HG03521 (cell line): ENCODE data around the gene CCL13.

Experiments
- ATAC-seq: cut with Tn5 transposase; IDR thresholded peaks from one replicate; pipeline ENCODE4 v1.9.1; 2021; ENCODE audit warnings: mild to moderate bottlenecking, moderate library complexity; ENCODE audit not compliant: unreplicated experiment

CCL13 gene

GRCh38 chr17:34361478-34362061 is 5.3 kb downstream of the CCL13 start:
- ATAC-seq, result no peak

GRCh38 chr17:34363183-34363661 is 6.9 kb downstream of the CCL13 start, which contains the start of gene CCL1:
TSS of gene CCL1 (minus strand) at chr17:34363233. CDS start at chr17:34363161, 72 bp downstream.
- no peak for ATAC-seq

- no peak for ATAC-seq
These were observed 8.5 kb downstream of the CCL13 start for GRCh38 chr17:34364751-34365150.

DNA sequence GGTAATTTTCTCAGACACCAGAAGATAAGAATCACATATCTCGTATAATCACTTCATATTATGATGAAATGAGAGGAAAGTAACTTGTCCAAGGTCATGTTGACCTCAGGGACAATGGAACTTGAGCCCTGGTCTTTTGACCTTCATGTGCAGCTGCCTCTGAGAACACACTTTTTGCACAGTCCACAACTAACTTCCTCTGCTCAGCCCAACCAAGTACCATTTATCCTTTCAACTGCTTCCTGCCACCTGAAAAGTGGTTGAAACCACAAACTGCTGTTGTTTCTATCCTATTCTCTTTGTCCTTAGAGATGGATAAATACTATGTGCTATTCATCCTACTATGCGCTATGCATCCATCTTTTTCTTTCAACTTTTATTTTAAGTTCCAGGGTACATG is 9.1 kb downstream of the CCL13 start:
- no peak for ATAC-seq

DNA sequence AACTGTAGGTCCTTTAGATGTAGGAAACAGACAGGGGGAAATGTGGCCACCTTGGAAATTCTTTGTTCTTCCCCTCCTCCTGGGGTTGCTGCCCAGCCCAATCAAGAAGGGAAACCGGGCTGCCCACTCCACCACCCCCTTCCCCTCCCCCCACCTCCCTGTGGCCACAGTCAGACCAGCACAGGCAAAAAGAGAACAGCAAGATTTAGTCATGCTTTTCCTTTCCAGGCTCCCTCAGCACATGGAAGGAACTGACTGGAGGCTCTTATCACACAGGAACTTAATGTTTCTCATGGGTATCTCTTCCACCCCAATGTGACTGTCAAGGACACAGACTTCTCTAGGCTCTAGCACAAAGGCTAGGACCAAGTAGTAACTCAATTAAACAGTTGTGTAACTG is 9.7 kb downstream of the CCL13 start:
- no peak for ATAC-seq

- ATAC-seq, result no peak
These were observed 10.3 kb downstream of the CCL13 start for GRCh38 chr17:34366529-34367107.

GRCh38 chr17:34367486-34368195 is 11.4 kb downstream of the CCL13 start:
- ATAC-seq, result no peak

DNA sequence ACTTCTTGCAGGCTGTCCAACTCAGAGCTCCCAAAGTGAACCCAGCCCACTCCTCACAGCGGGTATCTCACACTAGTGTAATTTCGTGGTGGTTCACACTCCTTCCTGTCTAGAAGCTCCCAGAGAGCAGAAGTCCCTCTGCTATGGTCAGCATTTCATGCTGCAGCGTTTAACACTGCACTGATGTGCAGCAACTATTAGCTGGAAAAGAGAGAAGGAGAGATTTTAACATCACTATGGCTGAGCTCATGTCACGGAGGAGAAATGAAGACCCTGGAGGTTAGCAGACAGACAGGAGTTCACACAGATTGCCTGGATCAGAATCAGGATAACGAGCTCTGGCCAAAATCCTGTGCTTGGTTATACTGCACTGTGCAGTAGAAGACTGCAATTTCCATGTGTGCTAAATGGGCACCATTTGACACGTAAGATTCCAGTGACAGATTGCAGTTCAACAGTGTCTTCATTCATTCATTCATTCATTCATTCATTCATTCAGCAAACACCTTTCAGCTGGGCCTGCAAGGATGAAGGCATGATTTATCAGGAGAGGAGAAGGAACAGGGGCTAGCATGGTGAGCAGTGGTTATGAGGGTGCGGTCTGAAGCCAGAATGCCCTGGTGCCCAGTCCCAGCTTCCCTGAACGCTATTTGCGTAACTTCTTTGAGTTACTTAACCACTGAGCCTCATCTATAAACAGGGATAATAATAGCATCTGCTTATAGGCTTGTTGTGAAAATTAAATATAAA is 12.1 kb downstream of the CCL13 start:
- ATAC-seq, result no peak

DNA sequence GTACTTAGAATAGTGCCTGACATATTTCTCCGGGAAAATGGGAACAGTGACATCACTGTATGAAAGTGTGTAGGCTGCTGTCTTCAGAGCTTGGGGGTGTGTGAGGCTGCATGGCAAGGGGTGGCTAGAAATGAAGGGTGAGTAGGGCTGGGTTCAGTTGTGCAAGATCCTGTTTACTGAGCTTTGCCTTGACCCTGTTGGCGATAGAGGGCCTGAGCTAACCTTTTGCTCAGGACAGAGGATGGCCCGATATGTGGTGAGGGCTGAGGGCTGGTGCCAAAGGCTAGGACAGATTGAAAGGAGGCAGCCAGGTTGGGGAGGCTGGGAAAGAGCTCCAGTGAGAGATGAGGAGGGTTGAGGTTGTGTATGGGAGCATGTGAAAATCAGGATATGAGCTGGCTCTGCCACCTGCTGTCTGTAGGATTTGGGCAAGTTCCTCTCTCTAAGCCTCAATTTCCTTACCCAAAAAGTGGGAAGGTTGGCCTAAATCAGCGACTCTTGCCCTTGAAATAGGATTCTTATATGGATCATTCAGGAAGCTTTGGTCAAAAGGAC is 12.7 kb downstream of the CCL13 start:
- ATAC-seq, result no peak

DNA sequence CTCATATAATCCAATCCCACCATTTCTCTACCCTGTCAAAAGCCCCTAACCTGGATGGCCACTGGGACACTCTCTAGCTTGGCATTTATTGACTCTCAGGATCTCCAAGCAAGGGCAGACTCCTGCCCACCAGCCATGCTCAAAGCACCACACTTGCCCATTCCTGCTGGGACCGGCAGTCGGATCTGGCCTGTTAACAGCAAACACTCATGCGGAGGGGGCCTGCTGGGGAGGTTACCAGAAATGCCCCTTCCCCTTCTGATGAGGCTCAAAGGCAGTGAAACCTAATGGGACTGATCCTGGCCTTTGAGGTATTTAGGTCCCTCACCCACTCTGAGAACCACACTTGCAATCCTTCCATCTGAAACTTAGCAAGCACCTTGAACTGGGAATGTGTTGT is 13.3 kb downstream of the CCL13 start:
- no peak for ATAC-seq

- no peak for ATAC-seq
These were observed 14.2 kb downstream of the CCL13 start for GRCh38 chr17:34370376-34370996.

DNA sequence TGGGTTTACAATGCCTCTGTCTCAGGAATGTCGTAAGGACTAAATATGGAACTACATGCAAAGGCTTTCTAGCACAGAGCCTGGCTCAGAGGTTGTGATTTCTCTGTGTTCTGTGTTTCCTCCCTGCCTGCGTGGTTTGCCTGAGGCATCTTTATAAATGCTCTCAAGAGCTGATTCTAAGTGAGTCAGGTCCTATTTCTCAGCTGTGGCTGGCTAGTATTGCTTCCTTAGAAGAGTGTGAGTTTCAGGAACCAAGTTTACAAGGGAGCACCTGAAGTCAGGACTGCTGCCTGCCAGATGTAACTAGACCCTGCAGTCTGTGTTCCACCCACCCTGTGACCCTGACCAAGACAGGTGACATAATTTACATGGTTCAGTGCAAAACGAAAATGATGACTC is 14.7 kb downstream of the CCL13 start:
- no peak for ATAC-seq

DNA sequence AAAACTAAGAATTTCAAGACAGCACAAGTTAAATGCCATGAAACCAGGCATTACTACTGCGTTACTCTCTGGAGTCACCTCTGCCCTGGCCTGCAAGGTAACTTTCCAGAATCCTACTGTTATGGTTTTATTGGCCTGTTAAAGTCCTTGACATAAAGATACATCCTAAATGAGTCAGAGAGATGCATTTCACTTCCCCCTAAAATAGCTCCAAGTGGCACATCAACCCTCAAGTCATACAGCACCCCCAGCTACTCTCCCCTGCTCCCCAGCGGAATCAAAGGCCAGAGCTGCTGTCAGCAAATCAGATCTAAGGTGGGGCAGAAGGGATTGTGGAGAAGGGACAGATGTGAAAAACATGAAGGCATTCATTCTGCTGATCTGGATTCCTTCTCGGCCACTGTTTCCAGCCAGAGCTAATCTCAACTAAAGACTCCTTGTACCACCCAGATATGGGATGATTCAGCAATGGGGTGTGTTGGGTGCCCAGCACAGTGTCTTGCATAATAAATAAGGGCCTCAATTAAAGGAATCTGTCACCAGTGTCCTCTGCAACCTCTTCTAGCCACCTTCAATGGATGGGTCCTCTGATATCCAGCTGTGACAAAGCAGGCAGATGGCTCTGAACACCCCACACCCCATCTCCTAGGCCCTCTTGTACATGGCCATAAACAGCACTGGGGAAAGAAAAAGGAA is 15.3 kb downstream of the CCL13 start:
- no peak for ATAC-seq

DNA sequence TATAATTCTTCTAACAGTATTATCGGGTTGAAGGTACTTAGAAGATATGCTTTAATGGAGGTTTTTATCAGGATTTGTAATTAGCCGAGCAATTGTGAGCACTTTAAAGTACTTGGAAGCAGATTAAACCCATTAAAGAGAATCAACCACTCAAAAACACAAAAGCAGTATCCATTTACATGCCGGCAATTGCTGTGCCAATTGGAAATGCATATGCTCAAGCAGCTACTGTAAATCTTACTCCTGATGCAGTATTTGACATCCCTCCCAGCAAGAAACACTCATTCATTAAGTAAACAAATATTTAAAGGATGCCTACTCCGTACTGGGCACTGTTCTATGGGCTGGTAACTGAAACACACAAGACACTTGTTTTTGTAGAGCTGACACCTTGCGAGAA is 18.2 kb downstream of the CCL13 start:
- ATAC-seq, result no peak

DNA sequence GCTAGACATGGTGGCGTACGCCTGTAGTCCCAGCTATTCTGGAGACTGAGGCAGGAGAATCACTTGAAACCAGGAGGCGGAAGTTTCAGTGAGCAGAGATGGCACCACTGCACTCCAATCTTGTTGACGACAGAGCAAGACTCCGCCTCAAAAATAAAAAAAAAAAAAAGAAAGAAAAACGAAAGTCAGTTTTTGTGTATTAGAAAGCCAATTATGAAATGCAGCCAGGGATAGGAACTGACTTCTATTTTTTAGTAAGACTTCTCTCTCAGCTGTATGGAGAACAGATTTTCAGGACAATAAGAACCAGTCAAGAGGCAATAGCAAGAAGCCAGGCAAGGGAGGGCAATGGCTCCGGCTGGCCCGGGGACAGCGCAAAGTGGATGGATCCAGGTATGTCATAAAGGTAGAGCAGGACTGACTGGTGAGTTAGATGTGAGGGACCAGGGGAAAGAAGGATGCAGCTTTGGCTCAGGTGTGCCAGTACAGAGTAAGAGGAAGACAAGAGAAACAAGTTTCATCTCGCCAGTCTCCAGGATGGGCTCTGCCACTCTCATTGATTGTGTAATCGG is 19.2 kb downstream of the CCL13 start:
- ATAC-seq, result no peak

DNA sequence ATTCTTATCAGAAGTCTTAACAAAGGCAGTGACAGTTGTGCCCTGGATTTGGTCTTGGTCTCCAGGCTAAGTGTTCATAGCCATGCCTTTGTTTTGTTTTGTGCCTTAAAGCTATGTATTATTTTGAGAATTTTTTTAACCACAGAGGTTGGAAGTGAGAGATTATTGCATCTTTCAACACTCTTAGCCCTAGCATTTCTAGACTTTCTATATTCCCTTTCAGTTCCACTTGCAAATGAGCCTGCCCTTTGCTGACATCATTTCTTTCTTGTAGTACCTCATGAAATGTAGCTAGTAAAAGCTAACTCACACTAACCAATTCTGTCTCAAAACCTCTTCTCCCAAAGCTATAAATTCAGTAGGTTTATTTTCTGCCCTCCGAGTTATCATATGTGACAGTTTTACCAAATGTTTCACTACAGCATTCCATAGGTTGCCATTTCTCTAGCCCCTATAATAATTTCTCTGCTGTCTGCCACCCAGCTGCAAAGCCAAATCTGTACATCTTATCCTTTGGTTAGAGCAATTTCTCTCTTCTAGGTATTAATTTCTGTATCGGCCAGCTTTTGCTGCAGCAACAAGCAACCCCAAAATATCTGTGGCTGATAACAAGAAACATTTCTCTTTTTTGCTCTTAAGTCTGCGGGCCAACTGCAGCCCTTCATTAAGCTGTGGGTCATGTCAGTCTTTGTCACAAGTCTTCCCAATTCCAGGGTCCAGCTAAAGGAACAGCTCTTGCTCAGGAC is 21.0 kb downstream of the CCL13 start:
- ATAC-seq, result no peak

GRCh38 chr17:34378664-34379101 is 22.4 kb downstream of the CCL13 start:
- peak; percentile 69 for ATAC-seq

DNA sequence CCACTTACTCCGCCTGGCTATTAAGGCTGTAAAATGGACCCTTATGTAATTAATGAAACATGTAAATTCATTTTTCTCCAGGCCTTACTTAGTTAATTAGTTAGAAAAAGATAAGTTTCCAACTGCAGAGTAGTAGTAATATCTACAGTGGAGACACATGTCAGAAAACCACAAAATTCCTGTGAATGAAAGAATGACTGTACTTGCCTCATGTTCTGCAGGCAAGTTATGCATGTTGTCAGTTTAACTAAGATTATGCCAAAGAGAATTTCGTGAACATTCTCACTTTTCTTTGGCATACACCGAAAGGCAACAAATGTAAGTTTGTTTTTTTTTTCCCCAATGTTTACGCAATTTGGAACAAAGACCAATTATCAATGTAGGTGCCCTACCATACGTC is 23.6 kb downstream of the CCL13 start:
- no peak for ATAC-seq

- ATAC-seq, result no peak
These were observed 26.4 kb downstream of the CCL13 start for GRCh38 chr17:34382621-34383124.
